Measurements from ENCODE around the gene ARMH1.

Gene ARMH1

DNA sequence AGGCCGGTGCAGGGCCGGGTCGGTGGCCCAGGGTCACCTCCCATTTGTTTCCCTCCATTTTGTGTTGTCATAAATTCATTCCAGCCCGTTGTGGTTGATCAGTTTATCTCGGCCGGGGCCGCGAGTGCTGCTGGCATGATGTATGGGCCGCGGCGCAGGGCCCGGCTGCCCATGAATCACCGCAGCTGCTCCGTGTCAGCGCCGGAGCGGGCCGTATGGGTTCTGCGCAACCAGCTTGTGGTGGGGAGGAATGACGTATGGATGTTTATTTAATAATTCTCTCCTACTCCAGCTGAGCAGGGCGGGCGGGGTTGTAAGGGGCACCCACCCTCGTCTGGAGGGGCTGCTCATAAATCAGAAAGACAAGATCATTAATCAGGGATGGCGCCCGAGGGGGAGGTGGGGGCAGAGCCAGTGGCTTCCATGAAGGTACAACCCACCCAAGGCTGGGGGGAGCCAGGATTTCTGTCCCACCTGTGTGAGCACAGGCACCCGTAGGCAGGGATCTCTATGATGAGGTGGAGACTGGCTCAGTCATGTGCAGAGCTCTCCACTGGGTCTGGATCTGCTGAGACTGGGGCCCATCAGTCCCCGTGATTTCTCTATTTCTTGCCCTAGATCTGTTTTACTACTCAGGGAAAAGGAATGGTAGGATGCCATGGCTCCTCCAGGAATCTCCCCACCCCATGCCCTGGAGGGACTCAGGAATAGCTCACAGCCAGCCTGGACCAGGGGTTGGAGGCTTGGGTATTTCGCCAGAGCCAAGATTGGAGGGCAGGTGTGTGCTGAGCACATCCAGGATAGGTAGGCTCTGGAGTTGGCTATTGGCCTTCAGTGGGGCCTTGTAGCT lies 28.0 kb upstream of the ARMH1 start:
- TF ChIP-seq POLR2AphosphoS5 (IDR thresholded peaks at IDR 0.05; ENCODE audit: low read depth, low read length) (no peak), TAF1 (IDR thresholded peaks at IDR 0.05; ENCODE audit: borderline replicate concordance, insufficient read depth, low read length) (no peak), SIN3A (IDR thresholded peaks at IDR 0.05; ENCODE audit: borderline replicate concordance, insufficient read depth, low read length) (no peak), REST (IDR thresholded peaks at IDR 0.05; ENCODE audit: insufficient read depth in 1 of 2, low read depth in 2 of 2, low read length in 2 of 2) (no peak)

DNA sequence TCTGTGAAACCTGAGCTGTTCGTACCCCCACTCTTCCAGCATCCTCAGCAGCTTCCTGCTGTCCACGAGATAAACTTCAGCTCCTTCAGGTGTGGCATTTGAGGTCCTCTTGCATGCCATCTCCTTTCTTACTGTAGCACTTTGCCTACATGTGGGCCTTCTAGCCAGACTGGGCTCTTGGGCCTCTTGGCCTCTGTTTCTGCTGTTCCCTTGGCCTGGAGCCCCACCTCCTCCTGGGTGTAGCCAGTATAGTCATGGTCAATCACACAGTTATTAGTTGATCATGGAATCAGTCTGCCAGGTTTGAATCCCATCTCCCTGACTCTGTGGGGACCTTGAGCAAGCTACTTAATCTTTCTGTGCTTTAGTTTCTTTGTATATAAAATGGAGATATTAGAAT lies 26.6 kb upstream of the ARMH1 start:
- no peak for TF ChIP-seq REST (IDR thresholded peaks at IDR 0.05; ENCODE audit: insufficient read depth in 1 of 2, low read depth in 2 of 2, low read length in 2 of 2)

DNA sequence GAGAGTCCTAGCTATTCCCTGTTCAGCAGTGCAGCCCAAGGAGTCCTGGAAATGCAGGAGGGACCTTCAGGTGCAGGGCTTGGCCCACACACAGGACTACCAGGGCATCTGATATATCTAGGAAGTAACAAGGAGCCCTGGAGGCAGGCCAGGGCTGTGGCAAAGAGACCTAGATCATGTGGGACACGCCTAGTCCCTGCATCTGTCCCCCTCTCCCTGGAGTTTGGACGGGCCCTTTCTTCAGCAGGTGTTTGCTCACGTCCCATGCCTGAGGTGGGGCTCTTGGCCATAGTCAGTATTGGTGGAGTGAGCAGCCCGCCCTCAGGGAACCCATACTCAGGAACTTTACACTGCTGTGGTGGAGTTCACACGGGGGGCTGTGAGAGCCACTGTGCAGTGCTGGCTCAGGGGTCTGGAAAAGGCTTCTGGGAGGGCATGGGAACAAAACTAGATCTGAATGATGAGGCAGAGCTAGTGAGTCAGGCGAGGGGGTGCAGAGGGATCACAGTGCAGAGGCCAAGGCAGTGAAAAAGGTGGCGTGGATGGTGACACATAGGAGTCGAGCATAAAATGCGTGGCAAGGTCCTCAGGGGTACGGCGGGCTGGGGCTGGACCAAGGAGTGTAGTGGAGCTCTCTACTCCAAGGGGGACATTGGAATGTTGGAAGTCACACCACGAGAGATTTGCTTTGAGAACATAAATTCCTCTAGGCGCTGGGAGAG lies 25.8 kb upstream of the ARMH1 start:
- no peak for TF ChIP-seq TAF1 (IDR thresholded peaks at IDR 0.05; ENCODE audit: borderline replicate concordance, insufficient read depth, low read length)
- no peak for TF ChIP-seq SIN3A (IDR thresholded peaks at IDR 0.05; ENCODE audit: borderline replicate concordance, insufficient read depth, low read length)
- no peak for TF ChIP-seq POLR2AphosphoS5 (IDR thresholded peaks at IDR 0.05; ENCODE audit: low read depth, low read length)
- no peak for TF ChIP-seq REST (IDR thresholded peaks at IDR 0.05; ENCODE audit: insufficient read depth in 1 of 2, low read depth in 2 of 2, low read length in 2 of 2)
- no peak for TF ChIP-seq FOXP2 (optimal IDR thresholded peaks at IDR 0.05; ENCODE audit: borderline replicate concordance, extremely low read depth, extremely low read length, insufficient read depth)

DNA sequence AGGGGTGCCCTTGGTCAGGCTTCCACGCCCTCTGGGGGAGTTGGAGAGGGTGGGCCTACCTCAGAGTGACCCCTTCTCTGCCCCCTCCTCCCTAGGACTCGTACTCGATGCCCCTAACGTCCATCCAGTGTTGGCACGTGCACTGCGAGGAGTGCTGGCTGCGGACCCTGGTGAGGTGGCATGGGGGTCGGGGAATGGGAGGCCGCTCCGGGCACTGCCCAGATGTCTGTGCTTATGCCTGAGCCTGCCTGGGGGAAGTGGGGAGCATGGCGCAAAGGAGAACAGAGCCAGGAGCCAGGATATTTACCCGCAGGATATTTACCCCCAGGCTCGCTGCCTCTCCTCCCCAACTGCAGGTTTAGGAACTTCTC lies 24.7 kb upstream of the ARMH1 start:
- TF ChIP-seq FOXP2 (optimal IDR thresholded peaks at IDR 0.05; ENCODE audit: borderline replicate concordance, extremely low read depth, extremely low read length, insufficient read depth), result no peak

- TF ChIP-seq FOXP2 (optimal IDR thresholded peaks at IDR 0.05; ENCODE audit: borderline replicate concordance, extremely low read depth, extremely low read length, insufficient read depth) (no peak), POLR2AphosphoS5 (IDR thresholded peaks at IDR 0.05; ENCODE audit: low read depth, low read length) (no peak), TAF1 (IDR thresholded peaks at IDR 0.05; ENCODE audit: borderline replicate concordance, insufficient read depth, low read length) (no peak), REST (IDR thresholded peaks at IDR 0.05; ENCODE audit: insufficient read depth in 1 of 2, low read depth in 2 of 2, low read length in 2 of 2) (no peak), SIN3A (IDR thresholded peaks at IDR 0.05; ENCODE audit: borderline replicate concordance, insufficient read depth, low read length) (no peak)
These were observed 24.2 kb upstream of the ARMH1 start for GRCh38 chr1:44650159-44650831.
